GM21717 (cell line): ENCODE measurements around the gene ADCY2.
"Not testable (repeated sequence)": the region's sequence is repeated elsewhere in the genome, so short reads cannot be mapped to it uniquely, and the experiment has no call there.

Experiments
- ATAC-seq: cut with Tn5 transposase; IDR thresholded peaks from one replicate; pipeline ENCODE4 v1.9.1; 2021; ENCODE audit warnings: mild to moderate bottlenecking, moderate library complexity; ENCODE audit not compliant: unreplicated experiment

ADCY2 gene

GRCh38 chr5:7394889-7395431 is 978 bp upstream of the ADCY2 start:
- ATAC-seq: no peak

- ATAC-seq: no peak
Observed at GRCh38 chr5:7395432-7395946, 449 bp upstream of the ADCY2 start.

- ATAC-seq: no peak
Observed at GRCh38 chr5:7396713-7397454, 946 bp downstream of the ADCY2 start.

GRCh38 chr5:7397937-7398336 is 2.0 kb downstream of the ADCY2 start:
- ATAC-seq: no peak

- ATAC-seq: no peak
Observed at GRCh38 chr5:7398596-7399280, 2.8 kb downstream of the ADCY2 start.

- no peak for ATAC-seq
Observed at GRCh38 chr5:7405277-7405676, 9.3 kb downstream of the ADCY2 start.

- no peak for ATAC-seq
Observed at GRCh38 chr5:7410936-7411511, 15.1 kb downstream of the ADCY2 start.

GRCh38 chr5:7412409-7412808 is 16.5 kb downstream of the ADCY2 start:
- no peak for ATAC-seq

- ATAC-seq: no peak
Observed at GRCh38 chr5:7415123-7415522, 19.2 kb downstream of the ADCY2 start.

GRCh38 chr5:7415587-7416535 is 19.9 kb downstream of the ADCY2 start:
- no peak for ATAC-seq

GRCh38 chr5:7418276-7418675 is 22.3 kb downstream of the ADCY2 start:
- ATAC-seq: no peak

- ATAC-seq: no peak
Observed at GRCh38 chr5:7419367-7419766, 23.4 kb downstream of the ADCY2 start.

- no peak for ATAC-seq
Observed at GRCh38 chr5:7419846-7420245, 23.9 kb downstream of the ADCY2 start.

- no peak for ATAC-seq
Observed at GRCh38 chr5:7420510-7421280, 24.8 kb downstream of the ADCY2 start.

GRCh38 chr5:7422316-7423106 is 26.6 kb downstream of the ADCY2 start:
- ATAC-seq: no peak

GRCh38 chr5:7423231-7423630 is 27.3 kb downstream of the ADCY2 start:
- not testable (repeated sequence) for ATAC-seq

- ATAC-seq: no peak
Observed at GRCh38 chr5:7425830-7426229, 29.9 kb downstream of the ADCY2 start.

GRCh38 chr5:7426284-7426683 is 30.3 kb downstream of the ADCY2 start:
- ATAC-seq: no peak

- ATAC-seq: no peak
Observed at GRCh38 chr5:7434914-7435313, 39.0 kb downstream of the ADCY2 start.
